K562 (cell line): ENCODE data around the gene NUDT1. TPM values are rescaled to one million over a fixed set of nuclear protein-coding genes. Genes with fewer than 3 reads are reported as not detected.

Experiments used
- ATAC-seq: fragments of 200-7000 bp; cut with Tn5 transposase; 3 replicates; pipeline ENCODE4 v1.9.1; 2020; ENCODE audit warnings: moderate library complexity
- BruUV-seq: library from RNA; stranded (reverse); fragments of 400-500 nt; replicated peaks from 2 replicates; lab custom pipeline; 2021; lab: Mats Ljungman, UMichigan
- CTCF ChIA-PET: fragments of 300-600 bp; formaldehyde crosslinking; extraction: SDS; loops from one replicate; lab custom pipeline; 2021; ENCODE audit warnings: low intra/inter-chr PET ratio; lab: Yijun Ruan, JAX
- POLR2A ChIA-PET: fragments of 300-600, 350-650 bp; sonication (Branson Sonifier 250); formaldehyde crosslinking; extraction: SDS; loops from one replicate; lab custom pipeline; 2021; ENCODE audit warnings: antibody characterized with exemption, inconsistent platforms; lab: Yijun Ruan, JAX
- DNase-seq, 4 experiments: peaks; one replicate each; pipeline versions ENCODE4 v3.0.0 to v3.0.0-alpha.2; 2011 to 2018; ENCODE audit warnings: low spot score in 3 of 4, mixed read lengths in 3 of 4; ENCODE audit errors: extremely low read depth in 1 of 4
- FAIRE-seq: peaks from 2 replicates; lab custom pipeline; 2011; peaks lifted over from hg19 to GRCh38; lab: Jason Lieb, UNC
- H2AFZ ChIP-seq: 2 replicates; pipeline ENCODE4 v1.6.0; 2011; ENCODE audit warnings: low read depth, low read length, control low read depth, inconsistent platforms
- H3K27ac ChIP-seq: fragments of 200-600 bp; 3 replicates; pipeline ENCODE4 v1.8.0; 2011; ENCODE audit warnings: low read depth, mild to moderate bottlenecking, control low read depth, inconsistent platforms, low read length, moderate library complexity, mixed read lengths; ENCODE audit errors: extremely low read depth
- H3K27me3 ChIP-seq, 2 experiments: fragments of 300-600 bp in 1 of 2; 2 replicates in 1 of 2; 3 replicates in 1 of 2; pipeline versions ENCODE4 v1.6.0 to v1.8.0; 2011; ENCODE audit warnings: inconsistent platforms in 2 of 2, low read length in 2 of 2, mild to moderate bottlenecking in 1 of 2, mixed read lengths in 1 of 2, moderate library complexity in 1 of 2; ENCODE audit not compliant: control insufficient read depth in 2 of 2, insufficient read depth in 2 of 2
- H3K36me3 ChIP-seq: fragments of 300-600 bp; 3 replicates; pipeline ENCODE4 v1.8.0; 2011; ENCODE audit warnings: mild to moderate bottlenecking, low read length, inconsistent platforms; ENCODE audit not compliant: control insufficient read depth, insufficient read depth
- H3K4me1 ChIP-seq, 2 experiments: fragments of 200-600 bp in 1 of 2; replicated peaks in 1 of 2; 2 replicates in 1 of 2; 3 replicates in 1 of 2; pipeline versions ENCODE4 v1.5.1 to v1.8.0; 2011; ENCODE audit warnings: inconsistent platforms in 2 of 2, low read length in 2 of 2, mild to moderate bottlenecking in 1 of 2, mixed read lengths in 1 of 2, moderate library complexity in 1 of 2; ENCODE audit not compliant: control insufficient read depth in 2 of 2, insufficient read depth in 2 of 2
- H3K4me2 ChIP-seq: 2 replicates; pipeline ENCODE4 v1.6.1; 2011; ENCODE audit warnings: low read length, control low read depth, inconsistent platforms, mixed read lengths; ENCODE audit not compliant: insufficient read depth
- H3K4me3 ChIP-seq: fragments of 200-600 bp; sonication (generic), shearing (Covaris generic); 2 replicates; pipeline ENCODE4 v1.5.1; 2016; ENCODE audit warnings: control low read depth, inconsistent platforms
- H3K79me2 ChIP-seq: fragments of 200-600 bp; 3 replicates; pipeline ENCODE4 v1.8.0; 2011; ENCODE audit warnings: low read length, inconsistent platforms; ENCODE audit not compliant: control insufficient read depth, insufficient read depth
- H3K9ac ChIP-seq, 2 experiments: 2 replicates each; pipeline versions ENCODE4 v1.6.0 to v1.6.1; 2011; ENCODE audit warnings: low read depth in 2 of 2, low read length in 2 of 2, control low read depth in 1 of 2, inconsistent platforms in 1 of 2, mild to moderate bottlenecking in 1 of 2, mixed read lengths in 1 of 2; ENCODE audit not compliant: insufficient read depth in 1 of 2
- H3K9me1 ChIP-seq: one replicate; pipeline ENCODE4 v1.6.0; 2011; ENCODE audit warnings: inconsistent platforms, mild to moderate bottlenecking, low read length, moderate library complexity; ENCODE audit not compliant: control insufficient read depth, insufficient read depth
- H3K9me3 ChIP-seq: replicated peaks from 2 replicates; pipeline ENCODE4 v1.5.1; 2011; ENCODE audit warnings: low read depth, low read length, inconsistent platforms; ENCODE audit not compliant: control insufficient read depth, insufficient read depth
- H4K20me1 ChIP-seq: replicated peaks from 2 replicates; pipeline ENCODE4 v1.6.1; 2011; ENCODE audit warnings: low read length, inconsistent platforms, mixed read lengths; ENCODE audit not compliant: control insufficient read depth, insufficient read depth
- ARID4B ChIP-seq: sonication (generic); formaldehyde crosslinking; IDR thresholded peaks from 2 replicates; pipeline ENCODE4 v1.8.0; 2022; ENCODE audit warnings: mild to moderate bottlenecking, missing genetic modification reagents
- CCNT2 ChIP-seq: IDR thresholded peaks from 2 replicates; pipeline ENCODE4 v1.6.1; 2011; ENCODE audit warnings: borderline replicate concordance, low read depth, mild to moderate bottlenecking, moderate library complexity, mixed read lengths, low read length; ENCODE audit not compliant: insufficient read length; ENCODE audit errors: extremely low read depth
- ELK3 ChIP-seq: fragments of 450-650 bp; formaldehyde crosslinking; IDR thresholded peaks from 2 replicates; pipeline ENCODE4 v1.4.0; 2020; ENCODE audit warnings: mild to moderate bottlenecking
- FUS ChIP-seq: fragments of 200-400 bp; formaldehyde crosslinking; optimal IDR thresholded peaks from 2 replicates; pipeline ENCODE3; 2017; ENCODE audit warnings: low read depth, low read length
- NCOA6 ChIP-seq: fragments of 450-650 bp; IDR thresholded peaks from 2 replicates; pipeline ENCODE4 v1.6.1; 2017; ENCODE audit warnings: mild to moderate bottlenecking
- PHB ChIP-seq: fragments of 250-450 bp; sonication (Bioruptor Pico); IDR thresholded peaks from 2 replicates; pipeline ENCODE4 v1.5.0; 2021
- POLR2G ChIP-seq: fragments of 200-400 bp; formaldehyde crosslinking; IDR thresholded peaks from 2 replicates; pipeline ENCODE4 v1.6.1; 2017; ENCODE audit warnings: low read depth, mild to moderate bottlenecking, antibody characterized with exemption, low read length, moderate library complexity
- THRA ChIP-seq: fragments of 450-650 bp; IDR thresholded peaks from 2 replicates; pipeline ENCODE4 v1.6.1; 2017; ENCODE audit warnings: mild to moderate bottlenecking, moderate library complexity
- WGBS: fragments of 100-300 bp; shearing (Covaris generic); methylation state at CpG from one replicate; pipeline ENCODE4 v1.1.6; 2016; ENCODE audit warnings: low coverage, mixed read lengths; ENCODE audit not compliant: insufficient coverage; ENCODE audit errors: missing lambda C conversion rate; 5-methylcytosine and 5-hydroxymethylcytosine counted together
- in situ Hi-C: fragments of 300-500 bp; cut with MboI; formaldehyde crosslinking; loops from 4 replicates; pipeline ENCODE4 v1.15.0; 2018; ENCODE audit warnings: inconsistent platforms, mixed read lengths
- intact Hi-C: fragments of 100-400 bp; cut with micrococcal nuclease; formaldehyde crosslinking; loops from 2 replicates; pipeline ENCODE4 v1.14.2; 2022
- polyA plus RNA-seq, 8 experiments: library from polyadenylated mRNA; depleted of rRNA in 4 of 8; stranded (reverse) in 5 of 8; unstranded in 3 of 8; fragments of >200 nt; fragmentation: Nextera tagmentation in 2 of 8; fragmentation: Illumina TruSeq in 1 of 8; extraction: Ambion mirVana in 2 of 8; extraction: Trizol in 1 of 8; gene quantifications; 2 replicates each; pipeline versions ENCODE4 v1.2.1 to v1.2.3, GENCODE V29; 2011 to 2014; ENCODE audit warnings: inconsistent platforms in 1 of 8, missing spikeins in 1 of 8
- total RNA-seq, 7 experiments: library from RNA; depleted of rRNA in 6 of 7; stranded (reverse); fragments of >200 nt in 6 of 7; fragmentation: Illumina TruSeq in 2 of 7; extraction: Trizol in 2 of 7; gene quantifications; 2 replicates each; pipeline versions ENCODE4 v1.2.1 to v1.2.3, GENCODE V29; 2011 to 2021; ENCODE audit warnings: low replicate concordance in 1 of 7

The NUDT1 gene
- total and polyA plus RNA-seq, 9 of the 15 experiments (the other 6 are each of a cell fraction or from before 2014, with no cell fraction given), result 5.3 to 73.3 (median 29.6) TPM

GRCh38 chr7:2222516-2222915, 19.5 kb upstream of the NUDT1 start:
- Histone ChIP-seq H2AFZ (no peak overlapping the region), H3K9me3 (no peaks in the 10 kb centered on the region), H3K27me3 (no peaks in the 10 kb centered on the region), H3K4me3 (no peak overlapping the region), H4K20me1 (peaks cover 2% of the 10 kb centered on the region; the same call in 1 of the 2 replicates), H3K36me3 (peaks cover 81% of the 10 kb centered on the region; the same call in 2 of the 3 replicates), H3K79me2 (peaks cover under 1% of the 10 kb centered on the region; the same call in 1 of the 3 replicates), H3K4me1 (peaks cover 0 to under 1% of the 10 kb centered on the region in 2 experiments; a peak in 2 of 5 replicates), H3K9me1 (no peaks in the 10 kb centered on the region), H3K4me2 (no peak overlapping the region), H3K27ac (no peak overlapping the region), H3K9ac (no peak overlapping the region)
- TF ChIP-seq CCNT2, result no peak
- TF ChIP-seq PHB (CRISPR knock-in tag), result no peak
- no peak for TF ChIP-seq NCOA6
- no peak for TF ChIP-seq FUS
- no peak for TF ChIP-seq THRA
- TF ChIP-seq POLR2G, result peak; percentile 28; the same call in 1 of the 2 replicates
- no peak for TF ChIP-seq ARID4B (CRISPR knock-in tag)
- no peak for TF ChIP-seq ELK3
- in situ Hi-C loops, result no loop called here
- BruUV-seq, result no TSS peak
- intact Hi-C loops, result no loop called here
- ChIA-PET POLR2A (no interaction called here), CTCF (no interaction called here)
- DNase-seq (no peak), FAIRE-seq (no peak), ATAC-seq (no peak)
- 94% methylated on average over 19 of the region's 22 CpGs for WGBS
